ENCODE results near the gene EEF1A2.

The EEF1A2 gene

DNA sequence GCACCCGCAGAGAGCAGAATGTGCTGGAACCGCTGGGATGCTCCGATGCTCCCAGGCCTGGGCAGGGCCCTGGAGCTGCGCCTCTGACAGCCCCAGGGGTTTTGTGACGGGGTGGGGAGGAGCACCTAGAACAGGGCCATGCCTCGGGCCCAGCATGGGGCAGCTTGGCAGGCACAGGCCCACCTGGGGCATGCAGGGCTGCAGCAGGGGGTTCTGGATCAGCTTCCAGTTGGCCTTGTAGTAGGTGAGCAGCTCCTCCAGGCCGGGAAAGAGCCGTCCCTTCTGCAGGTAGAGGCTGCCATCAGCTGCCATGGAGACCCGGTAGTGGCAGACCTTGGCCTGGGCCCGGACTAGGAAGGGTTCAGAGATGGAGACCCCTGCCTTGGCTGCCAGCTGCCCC, 44.2 kb upstream of the EEF1A2 start:
- H3K4me3 ChIP-seq (ENCODE audit: low read length), result no peak overlapping the region
- no peak overlapping the region for H3K9ac ChIP-seq (ENCODE audit: low read length)
- H3K9me3 ChIP-seq (replicated peaks; ENCODE audit: insufficient read depth, low read length), result no peaks in the 10 kb centered on the region
- DNase-seq, result no peak
- TF ChIP-seq EZH2phosphoT487 (IDR thresholded peaks at IDR 0.05; ENCODE audit: low read length), result no peak
- TF ChIP-seq, protein P1, sequence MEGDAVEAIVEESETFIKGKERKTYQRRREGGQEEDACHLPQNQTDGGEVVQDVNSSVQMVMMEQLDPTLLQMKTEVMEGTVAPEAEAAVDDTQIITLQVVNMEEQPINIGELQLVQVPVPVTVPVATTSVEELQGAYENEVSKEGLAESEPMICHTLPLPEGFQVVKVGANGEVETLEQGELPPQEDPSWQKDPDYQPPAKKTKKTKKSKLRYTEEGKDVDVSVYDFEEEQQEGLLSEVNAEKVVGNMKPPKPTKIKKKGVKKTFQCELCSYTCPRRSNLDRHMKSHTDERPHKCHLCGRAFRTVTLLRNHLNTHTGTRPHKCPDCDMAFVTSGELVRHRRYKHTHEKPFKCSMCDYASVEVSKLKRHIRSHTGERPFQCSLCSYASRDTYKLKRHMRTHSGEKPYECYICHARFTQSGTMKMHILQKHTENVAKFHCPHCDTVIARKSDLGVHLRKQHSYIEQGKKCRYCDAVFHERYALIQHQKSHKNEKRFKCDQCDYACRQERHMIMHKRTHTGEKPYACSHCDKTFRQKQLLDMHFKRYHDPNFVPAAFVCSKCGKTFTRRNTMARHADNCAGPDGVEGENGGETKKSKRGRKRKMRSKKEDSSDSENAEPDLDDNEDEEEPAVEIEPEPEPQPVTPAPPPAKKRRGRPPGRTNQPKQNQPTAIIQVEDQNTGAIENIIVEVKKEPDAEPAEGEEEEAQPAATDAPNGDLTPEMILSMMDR (IDR thresholded peaks at IDR 0.05; ENCODE audit: low read length), result no peak
- TF ChIP-seq EZH2 (optimal IDR thresholded peaks at IDR 0.05; ENCODE audit: low read depth, low read length), result no peak
- H3K27ac ChIP-seq (ENCODE audit: low read length), result no peak overlapping the region
- peaks cover 94% of the 10 kb centered on the region for H3K27me3 ChIP-seq (replicated peaks; ENCODE audit: insufficient read depth, low read length)
- H4K20me1 ChIP-seq (ENCODE audit: insufficient read depth, low read length), result no peaks in the 10 kb centered on the region; the same call in 1 of the 2 replicates
- no peaks in the 10 kb centered on the region for H3F3A ChIP-seq (ENCODE audit: insufficient read depth, low read length)
- no peaks in the 10 kb centered on the region for H3K9me2 ChIP-seq (replicated peaks; ENCODE audit: insufficient read depth, low read length)
- H3K79me2 ChIP-seq (ENCODE audit: low read length), result no peaks in the 10 kb centered on the region
- H2AFZ ChIP-seq (ENCODE audit: low read length), result no peak overlapping the region
- H3K36me3 ChIP-seq (replicated peaks; ENCODE audit: insufficient read depth, low read length), result no peaks in the 10 kb centered on the region
- H3K4me2 ChIP-seq (ENCODE audit: low read depth, low read length), result no peak overlapping the region
- no peaks in the 10 kb centered on the region for H3K4me1 ChIP-seq (ENCODE audit: low read length)

DNA sequence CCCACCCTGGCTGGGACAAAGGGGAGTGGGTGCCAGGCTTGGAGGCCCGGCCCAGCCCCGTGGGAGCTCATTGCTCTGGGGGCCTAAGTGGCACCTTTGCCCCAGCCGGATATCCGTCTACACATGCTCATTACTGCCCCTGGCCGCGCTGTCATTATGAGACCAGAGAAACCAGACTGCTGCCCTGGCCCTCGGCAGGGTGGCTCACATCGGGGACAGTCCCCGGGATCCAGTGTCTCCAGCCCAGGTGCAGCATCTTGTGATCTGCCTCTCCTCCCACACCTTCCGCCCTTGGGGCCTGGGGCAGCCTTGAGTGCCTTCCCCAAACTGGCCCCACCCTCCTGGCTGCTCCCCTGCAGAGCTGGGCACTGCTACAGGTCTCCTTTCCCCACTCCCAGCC, 43.8 kb upstream of the EEF1A2 start:
- H3K27me3 ChIP-seq (replicated peaks; ENCODE audit: insufficient read depth, low read length), result peaks cover 90% of the 10 kb centered on the region

DNA sequence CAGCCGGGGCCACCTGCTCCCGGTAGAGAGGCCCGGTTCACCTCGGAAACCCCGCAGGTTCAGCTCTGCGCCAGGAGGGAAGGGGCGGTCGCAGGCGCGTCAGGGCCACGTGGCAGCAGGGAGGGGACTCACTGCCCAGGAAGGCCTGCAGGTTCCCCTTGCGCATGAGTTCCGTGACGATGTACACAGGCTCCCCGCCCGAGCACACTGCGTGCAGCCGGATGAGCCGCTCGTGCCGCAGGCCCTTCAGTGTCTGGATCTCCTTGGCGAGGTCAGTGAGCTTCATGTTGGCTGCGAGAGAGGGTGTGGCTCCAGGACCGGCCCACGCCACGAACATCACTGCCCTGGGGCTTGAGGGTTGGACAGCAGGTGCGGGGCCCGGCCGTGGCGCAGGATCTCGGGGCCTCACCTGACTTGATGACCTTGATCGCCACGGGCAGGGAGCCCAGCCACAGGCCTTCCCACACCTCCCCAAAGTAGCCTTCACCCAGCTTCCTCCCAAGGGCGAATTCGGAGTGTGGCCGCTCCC, 43.2 kb upstream of the EEF1A2 start:
- Histone ChIP-seq H3K9me2 (replicated peaks; ENCODE audit: insufficient read depth, low read length) (no peaks in the 10 kb centered on the region), H2AFZ (ENCODE audit: low read length) (no peak overlapping the region), H3F3A (ENCODE audit: insufficient read depth, low read length) (0 out of 2 replicates have a peak, but pooled peaks cover 4% of the 10 kb centered on the region), H3K27me3 (replicated peaks; ENCODE audit: insufficient read depth, low read length) (peaks cover 84% of the 10 kb centered on the region), H3K79me2 (ENCODE audit: low read length) (no peaks in the 10 kb centered on the region), H3K27ac (ENCODE audit: low read length) (no peak overlapping the region), H4K20me1 (ENCODE audit: insufficient read depth, low read length) (no peaks in the 10 kb centered on the region; the same call in 1 of the 2 replicates), H3K36me3 (replicated peaks; ENCODE audit: insufficient read depth, low read length) (no peaks in the 10 kb centered on the region), H3K4me3 (ENCODE audit: low read length) (no peak overlapping the region), H3K9ac (ENCODE audit: low read length) (no peak overlapping the region), H3K4me2 (ENCODE audit: low read depth, low read length) (no peak overlapping the region), H3K4me1 (ENCODE audit: low read length) (peaks cover 4% of the 10 kb centered on the region; the same call in 1 of the 2 replicates), H3K9me3 (replicated peaks; ENCODE audit: insufficient read depth, low read length) (no peaks in the 10 kb centered on the region)
- DNase-seq, result no peak
- TF ChIP-seq EZH2phosphoT487 (IDR thresholded peaks at IDR 0.05; ENCODE audit: low read length), result no peak
- no peak for TF ChIP-seq EZH2 (optimal IDR thresholded peaks at IDR 0.05; ENCODE audit: low read depth, low read length)
- TF ChIP-seq, protein P1 (IDR thresholded peaks at IDR 0.05; ENCODE audit: low read length), result no peak

More for the DNA sequence above, 43.8 kb upstream of the EEF1A2 start:
- no peaks in the 10 kb centered on the region for H3K4me1 ChIP-seq (ENCODE audit: low read length)
- no peaks in the 10 kb centered on the region for H3K9me3 ChIP-seq (replicated peaks; ENCODE audit: insufficient read depth, low read length)
- H3K4me3 ChIP-seq (ENCODE audit: low read length), result no peak overlapping the region
- H3K79me2 ChIP-seq (ENCODE audit: low read length), result no peaks in the 10 kb centered on the region
- no peaks in the 10 kb centered on the region for H3K9me2 ChIP-seq (replicated peaks; ENCODE audit: insufficient read depth, low read length)
- no peak overlapping the region for H2AFZ ChIP-seq (ENCODE audit: low read length)
- no peaks in the 10 kb centered on the region; the same call in 1 of the 2 replicates for H4K20me1 ChIP-seq (ENCODE audit: insufficient read depth, low read length)
- no peak overlapping the region for H3K4me2 ChIP-seq (ENCODE audit: low read depth, low read length)
- no peaks in the 10 kb centered on the region for H3K36me3 ChIP-seq (replicated peaks; ENCODE audit: insufficient read depth, low read length)
- no peak overlapping the region for H3K27ac ChIP-seq (ENCODE audit: low read length)
- H3F3A ChIP-seq (ENCODE audit: insufficient read depth, low read length), result no peaks in the 10 kb centered on the region
- DNase-seq, result no peak
- no peak overlapping the region for H3K9ac ChIP-seq (ENCODE audit: low read length)
- TF ChIP-seq EZH2phosphoT487 (IDR thresholded peaks at IDR 0.05; ENCODE audit: low read length) (no peak), EZH2 (optimal IDR thresholded peaks at IDR 0.05; ENCODE audit: low read depth, low read length) (no peak)
- TF ChIP-seq, protein P1 (IDR thresholded peaks at IDR 0.05; ENCODE audit: low read length), result no peak

Data from MM.1S (cell line).